ENCODE measurements around the gene COL5A1.

DNA sequence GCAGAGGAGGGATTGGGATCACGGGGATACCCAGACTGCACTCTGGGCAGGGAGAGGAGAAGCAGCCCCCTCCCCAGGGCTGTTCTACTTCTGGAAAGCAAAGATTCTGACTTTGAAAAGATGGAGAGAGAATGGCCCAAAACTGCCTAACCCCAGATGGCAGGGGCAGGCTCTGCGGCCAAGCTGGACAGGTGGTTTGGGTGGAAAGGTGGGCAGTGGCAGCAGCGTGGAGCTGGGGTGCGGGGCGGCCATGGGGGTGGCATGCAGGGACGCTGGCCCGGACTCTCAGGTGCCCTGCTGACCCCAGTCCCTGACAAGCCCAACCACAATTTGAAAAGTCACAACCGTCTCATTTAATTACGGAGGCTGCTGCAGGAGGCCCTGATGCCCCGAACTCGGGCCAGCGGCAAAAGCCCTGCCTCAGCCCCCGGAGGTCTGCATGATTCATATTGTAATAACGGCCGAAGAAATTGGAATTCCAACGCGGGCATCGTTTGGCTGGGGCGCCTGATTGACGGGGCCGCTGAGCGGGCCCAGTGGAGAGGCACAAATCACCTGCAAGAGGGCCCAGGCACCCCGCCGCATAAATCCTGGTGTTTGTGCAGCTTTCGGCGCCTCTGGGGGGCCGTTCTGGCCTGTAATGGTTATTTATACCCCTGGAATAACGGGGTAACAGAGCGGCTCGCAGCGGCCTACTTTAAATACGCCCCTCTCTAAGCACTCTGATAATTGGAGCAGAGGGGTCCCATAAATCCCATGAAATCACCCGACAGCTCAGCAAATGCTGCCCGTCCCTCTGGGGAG, 197.2 kb downstream of the COL5A1 start:
- TF ChIP-seq, protein P1, sequence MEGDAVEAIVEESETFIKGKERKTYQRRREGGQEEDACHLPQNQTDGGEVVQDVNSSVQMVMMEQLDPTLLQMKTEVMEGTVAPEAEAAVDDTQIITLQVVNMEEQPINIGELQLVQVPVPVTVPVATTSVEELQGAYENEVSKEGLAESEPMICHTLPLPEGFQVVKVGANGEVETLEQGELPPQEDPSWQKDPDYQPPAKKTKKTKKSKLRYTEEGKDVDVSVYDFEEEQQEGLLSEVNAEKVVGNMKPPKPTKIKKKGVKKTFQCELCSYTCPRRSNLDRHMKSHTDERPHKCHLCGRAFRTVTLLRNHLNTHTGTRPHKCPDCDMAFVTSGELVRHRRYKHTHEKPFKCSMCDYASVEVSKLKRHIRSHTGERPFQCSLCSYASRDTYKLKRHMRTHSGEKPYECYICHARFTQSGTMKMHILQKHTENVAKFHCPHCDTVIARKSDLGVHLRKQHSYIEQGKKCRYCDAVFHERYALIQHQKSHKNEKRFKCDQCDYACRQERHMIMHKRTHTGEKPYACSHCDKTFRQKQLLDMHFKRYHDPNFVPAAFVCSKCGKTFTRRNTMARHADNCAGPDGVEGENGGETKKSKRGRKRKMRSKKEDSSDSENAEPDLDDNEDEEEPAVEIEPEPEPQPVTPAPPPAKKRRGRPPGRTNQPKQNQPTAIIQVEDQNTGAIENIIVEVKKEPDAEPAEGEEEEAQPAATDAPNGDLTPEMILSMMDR (IDR thresholded peaks at IDR 0.05; ENCODE audit: low read length) = no peak
- no peak for TF ChIP-seq EZH2 (IDR thresholded peaks at IDR 0.05; ENCODE audit: borderline replicate concordance, low read length)

All from OCI-LY1 (cell line).